Measurements from ENCODE around the gene CLIC4.

The CLIC4 gene

GRCh38 chr1:24862775-24863483 is 117.7 kb downstream of the CLIC4 start:
- FAIRE-seq = no peak

- FAIRE-seq = no peak
These were observed 119.1 kb downstream of the CLIC4 start for GRCh38 chr1:24864370-24864777.

- FAIRE-seq = no peak
These were observed 119.9 kb downstream of the CLIC4 start for GRCh38 chr1:24865168-24865567.

- FAIRE-seq = no peak
These were observed 120.3 kb downstream of the CLIC4 start for GRCh38 chr1:24865587-24865986.

GRCh38 chr1:24866211-24867083 is 121.2 kb downstream of the CLIC4 start:
- FAIRE-seq = no peak

GRCh38 chr1:24867084-24867870 is 122.0 kb downstream of the CLIC4 start:
- no peak for FAIRE-seq

GRCh38 chr1:24868016-24868875 is 123.0 kb downstream of the CLIC4 start:
- FAIRE-seq = no peak

GRCh38 chr1:24870551-24871195 is 125.4 kb downstream of the CLIC4 start:
- FAIRE-seq = no peak

- no peak for FAIRE-seq
These were observed 126.2 kb downstream of the CLIC4 start for GRCh38 chr1:24871306-24871901.

- FAIRE-seq = no peak
These were observed 127.0 kb downstream of the CLIC4 start for GRCh38 chr1:24872061-24872850.

- FAIRE-seq = no peak
These were observed 127.9 kb downstream of the CLIC4 start for GRCh38 chr1:24873148-24873547.

GRCh38 chr1:24874056-24874455 is 128.8 kb downstream of the CLIC4 start:
- no peak for FAIRE-seq

GRCh38 chr1:24874611-24875234 is 129.5 kb downstream of the CLIC4 start:
- FAIRE-seq = no peak

GRCh38 chr1:24875257-24875656 is 130.0 kb downstream of the CLIC4 start:
- FAIRE-seq = no peak

GRCh38 chr1:24875991-24876506 is 130.8 kb downstream of the CLIC4 start:
- FAIRE-seq = no peak

- FAIRE-seq = no peak
These were observed 132.8 kb downstream of the CLIC4 start for GRCh38 chr1:24878045-24878444.

- no peak for FAIRE-seq
These were observed 133.8 kb downstream of the CLIC4 start for GRCh38 chr1:24878775-24879742.

GRCh38 chr1:24881034-24881433 is 135.8 kb downstream of the CLIC4 start:
- FAIRE-seq = no peak

- no peak for FAIRE-seq
These were observed 139.5 kb downstream of the CLIC4 start for GRCh38 chr1:24884751-24885150.

Data from islet of Langerhans (tissue), 1 donor.